HepG2 (cell line): ENCODE results near the gene B3GNT5. TPM values are rescaled to one million over a fixed set of nuclear protein-coding genes. Genes with fewer than 3 reads are reported as not detected.

ENCODE experiments used
- ATAC-seq: fragments of 200-7000 bp; cut with Tn5 transposase; 3 replicates; pipeline ENCODE4 v1.9.1; 2020; ENCODE audit warnings: mild to moderate bottlenecking, moderate library complexity
- BruUV-seq: library from RNA; stranded (reverse); fragments of 400-500 nt; replicated peaks from 2 replicates; lab custom pipeline; 2021; lab: Mats Ljungman, UMichigan
- CTCF ChIA-PET: fragments of 300-600 bp; formaldehyde crosslinking; extraction: SDS; loops from one replicate; lab custom pipeline; 2021; ENCODE audit warnings: low total read pairs, inconsistent platforms, low intra/inter-chr PET ratio; lab: Yijun Ruan, JAX
- POLR2A ChIA-PET: fragments of 350-600 bp; sonication (Branson Sonifier 250); formaldehyde crosslinking; loops from one replicate; lab custom pipeline; 2020; ENCODE audit warnings: antibody characterized with exemption, inconsistent platforms; lab: Yijun Ruan, JAX
- DNase-seq: peaks from one replicate; pipeline ENCODE4 v3.0.0-alpha.2; 2015; ENCODE audit warnings: low spot score
- FAIRE-seq: peaks from 3 replicates; lab custom pipeline; 2011; peaks lifted over from hg19 to GRCh38; lab: Jason Lieb, UNC
- H2AFZ ChIP-seq: one replicate; pipeline ENCODE4 v1.6.1; 2011; ENCODE audit warnings: low read length, inconsistent platforms
- H3K27ac ChIP-seq: fragments of 300-600 bp; 3 replicates; pipeline ENCODE4 v1.8.0; 2011; ENCODE audit warnings: mixed run types, mild to moderate bottlenecking, mixed read lengths, low read length, inconsistent platforms; ENCODE audit not compliant: insufficient read depth; ENCODE audit errors: extremely low read length
- H3K27me3 ChIP-seq, 2 experiments: fragments of 200-600 bp in 1 of 2; 2 replicates in 1 of 2; 3 replicates in 1 of 2; pipeline versions ENCODE4 v1.6.0 to v1.8.0; 2011; ENCODE audit warnings: low read length in 2 of 2, mild to moderate bottlenecking in 2 of 2, moderate library complexity in 2 of 2, inconsistent platforms in 1 of 2; ENCODE audit not compliant: insufficient read depth in 2 of 2, control insufficient read depth in 1 of 2
- H3K36me3 ChIP-seq, 2 experiments: fragments of 200-600 bp in 1 of 2; replicated peaks in 1 of 2; 2 replicates in 1 of 2; 3 replicates in 1 of 2; pipeline versions ENCODE4 v1.5.1 to v1.8.0; 2011; ENCODE audit warnings: low read length in 2 of 2, inconsistent platforms in 1 of 2; ENCODE audit not compliant: insufficient read depth in 2 of 2, control insufficient read depth in 1 of 2
- H3K4me1 ChIP-seq: 2 replicates; pipeline ENCODE4 v1.5.1; 2012; ENCODE audit warnings: low read length, inconsistent platforms; ENCODE audit not compliant: insufficient read depth
- H3K4me2 ChIP-seq: 2 replicates; pipeline ENCODE4 v1.6.0; 2011; ENCODE audit warnings: low read depth, low read length, inconsistent platforms
- H3K4me3 ChIP-seq, 3 experiments: fragments of 200-600 bp in 1 of 3; sonication (generic), shearing (Covaris generic) in 1 of 3; replicated peaks in 1 of 3; 2 replicates each; pipeline ENCODE4 v1.5.1; 2011 to 2016; ENCODE audit warnings: low read length in 3 of 3, inconsistent platforms in 2 of 3, low read depth in 2 of 3, mild to moderate bottlenecking in 2 of 3, control low read depth in 1 of 3, mixed read lengths in 1 of 3; ENCODE audit not compliant: insufficient read depth in 1 of 3
- H3K79me2 ChIP-seq: one replicate; pipeline ENCODE4 v1.6.1; 2011; ENCODE audit warnings: low read length, inconsistent platforms; ENCODE audit not compliant: insufficient read depth
- H3K9ac ChIP-seq: 2 replicates; pipeline ENCODE4 v1.6.0; 2011; ENCODE audit warnings: mild to moderate bottlenecking, low read depth, low read length, inconsistent platforms; ENCODE audit not compliant: insufficient read depth
- H3K9me3 ChIP-seq: 2 replicates; pipeline ENCODE4 v1.5.1; 2012; ENCODE audit warnings: mild to moderate bottlenecking, low read length
- H4K20me1 ChIP-seq: 2 replicates; pipeline ENCODE4 v1.6.0; 2011; ENCODE audit warnings: inconsistent platforms, mild to moderate bottlenecking, low read length, moderate library complexity; ENCODE audit not compliant: insufficient read depth
- ESRRA ChIP-seq: sonication (generic); formaldehyde crosslinking; IDR thresholded peaks from 2 replicates; pipeline ENCODE4 v1.5.1; 2020; ENCODE audit warnings: mild to moderate bottlenecking, low read depth, missing genetic modification reagents
- MLX ChIP-seq: IDR thresholded peaks from 2 replicates; pipeline ENCODE4 v1.6.1; 2016
- MLXIP ChIP-seq: sonication (generic); formaldehyde crosslinking; IDR thresholded peaks from 2 replicates; pipeline ENCODE4 v1.9.0; 2021; ENCODE audit warnings: missing genetic modification reagents, borderline replicate concordance
- NKX3-1 ChIP-seq: sonication (generic); formaldehyde crosslinking; IDR thresholded peaks from 2 replicates; pipeline ENCODE4 v1.5.0; 2020; ENCODE audit warnings: missing genetic modification reagents
- RARA ChIP-seq: IDR thresholded peaks from 2 replicates; pipeline ENCODE4 v1.6.1; 2016; ENCODE audit warnings: missing genetic modification reagents, missing compliant biosample characterization
- WGBS: methylation state at CpG from one replicate; pipeline ENCODE4 v1.1.6; 2017; ENCODE audit warnings: low lambda C conversion rate; 5-methylcytosine and 5-hydroxymethylcytosine counted together
- in situ Hi-C: cut with HindIII; loops from 2 replicates; pipeline ENCODE4 v1.10.0; 2017; ENCODE audit warnings: low pct_unique_long_range_greater_than_20kb; ENCODE audit not compliant: extremely low pct_ligation_motif_present
- intact Hi-C: fragments of 100-400 bp; cut with micrococcal nuclease; formaldehyde crosslinking; loops from one replicate; pipeline ENCODE4 v1.10.0; 2022; ENCODE audit not compliant: unreplicated experiment
- polyA plus RNA-seq, 8 experiments: library from polyadenylated mRNA; depleted of rRNA in 3 of 8; stranded (reverse) in 7 of 8; unstranded in 1 of 8; fragments of >200 nt; fragmentation: Illumina TruSeq in 4 of 8; extraction: Trizol in 4 of 8; gene quantifications; 2 replicates each; pipeline versions ENCODE4 v1.2.1 to v1.2.3, GENCODE V29; 2011 to 2016; ENCODE audit warnings: low read depth in 4 of 8, missing spikeins in 1 of 8, mixed read lengths in 1 of 8; ENCODE audit not compliant: insufficient read depth in 1 of 8
- total RNA-seq, 5 experiments: library from RNA; depleted of rRNA; stranded (reverse); fragments of >200 nt; fragmentation: Illumina TruSeq; extraction: Trizol; gene quantifications; 2 replicates each; pipeline ENCODE4 v1.2.3, GENCODE V29; 2016; ENCODE audit warnings: low read depth in 1 of 5

Gene B3GNT5
- total and polyA plus RNA-seq, 2 of the 13 experiments (the other 11 are each of a cell fraction or from before 2014, with no cell fraction given), result not detected

DNA sequence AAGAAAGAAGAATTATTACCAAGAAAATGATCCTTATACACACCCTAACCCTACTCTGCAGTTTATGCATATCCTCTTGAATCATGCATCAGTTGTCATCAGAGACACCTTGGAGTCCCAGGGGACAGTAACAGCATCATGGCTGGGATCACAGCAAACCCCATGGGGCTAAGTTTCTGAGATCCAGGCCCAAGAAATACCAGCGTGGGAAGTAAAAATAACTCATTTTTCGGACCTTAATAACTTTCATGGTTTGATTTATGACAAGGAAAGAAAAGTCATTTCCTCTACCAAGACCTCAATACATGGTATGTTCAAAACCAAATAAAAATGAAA lies 38.8 kb upstream of the B3GNT5 start:
- ChIA-PET CTCF (no interaction called here), POLR2A (no interaction called here)
- Histone ChIP-seq H3K27me3 (peaks cover 0 to 15% of the 10 kb centered on the region in 2 experiments; a peak in 1 of 5 replicates), H3K4me3 (no peak overlapping the region), H3K27ac (no peak overlapping the region), H3K36me3 (no peaks in the 10 kb centered on the region), H3K4me1 (peaks cover 16% of the 10 kb centered on the region), H3K9me3 (no peaks in the 10 kb centered on the region), H3K79me2 (no peaks in the 10 kb centered on the region), H2AFZ (no peak overlapping the region), H3K9ac (no peak overlapping the region), H3K4me2 (no peak overlapping the region), H4K20me1 (no peaks in the 10 kb centered on the region)
- no peak for ATAC-seq
- no peak for DNase-seq
- no TSS peak for BruUV-seq
- TF ChIP-seq MLX, result no peak
- TF ChIP-seq RARA (CRISPR knock-in tag), result no peak
- TF ChIP-seq NKX3-1 (CRISPR knock-in tag), result no peak
- no peak for TF ChIP-seq ESRRA (CRISPR knock-in tag)
- TF ChIP-seq MLXIP (CRISPR knock-in tag), result no peak
- in situ Hi-C loops, result no loop called here
- WGBS, result 2% methylated on average over 2 of the region's 2 CpGs
- FAIRE-seq, result no peak
- intact Hi-C loops, result no loop called here
